22Rv1 (cell line): ENCODE results near the gene KIF1C.

Experiments
- ZFX ChIP-seq: fragments of 450-650 bp; IDR thresholded peaks from 2 replicates; pipeline ENCODE4 v1.6.1; 2017; ENCODE audit warnings: antibody characterized with exemption, borderline replicate concordance
- TF ChIP-seq, protein P1 (sequence below): fragments of 450-650 bp; IDR thresholded peaks from 2 replicates; pipeline ENCODE4 v1.5.1; 2017; ENCODE audit warnings: mild to moderate bottlenecking

DNA sequence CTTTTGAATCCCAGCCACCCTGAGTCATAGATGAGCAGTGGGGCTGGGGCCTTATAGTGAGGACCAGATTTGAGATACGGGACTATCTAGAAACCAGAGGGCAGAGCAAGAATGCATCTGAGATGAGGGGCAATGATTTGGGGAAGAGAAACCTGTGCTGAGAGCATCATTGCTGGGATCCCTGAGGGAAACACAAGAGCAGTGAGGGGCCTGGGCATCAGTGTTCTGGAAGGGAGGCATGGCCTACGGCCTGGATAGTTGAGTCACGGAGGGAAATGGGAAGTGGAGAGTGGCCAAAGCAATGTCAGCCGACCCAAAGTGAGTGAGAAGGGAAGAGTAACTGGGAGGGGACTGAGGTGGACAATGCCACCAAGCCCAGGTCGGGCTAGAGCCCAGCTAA, 15.4 kb upstream of the KIF1C start:
- TF ChIP-seq, protein P1, sequence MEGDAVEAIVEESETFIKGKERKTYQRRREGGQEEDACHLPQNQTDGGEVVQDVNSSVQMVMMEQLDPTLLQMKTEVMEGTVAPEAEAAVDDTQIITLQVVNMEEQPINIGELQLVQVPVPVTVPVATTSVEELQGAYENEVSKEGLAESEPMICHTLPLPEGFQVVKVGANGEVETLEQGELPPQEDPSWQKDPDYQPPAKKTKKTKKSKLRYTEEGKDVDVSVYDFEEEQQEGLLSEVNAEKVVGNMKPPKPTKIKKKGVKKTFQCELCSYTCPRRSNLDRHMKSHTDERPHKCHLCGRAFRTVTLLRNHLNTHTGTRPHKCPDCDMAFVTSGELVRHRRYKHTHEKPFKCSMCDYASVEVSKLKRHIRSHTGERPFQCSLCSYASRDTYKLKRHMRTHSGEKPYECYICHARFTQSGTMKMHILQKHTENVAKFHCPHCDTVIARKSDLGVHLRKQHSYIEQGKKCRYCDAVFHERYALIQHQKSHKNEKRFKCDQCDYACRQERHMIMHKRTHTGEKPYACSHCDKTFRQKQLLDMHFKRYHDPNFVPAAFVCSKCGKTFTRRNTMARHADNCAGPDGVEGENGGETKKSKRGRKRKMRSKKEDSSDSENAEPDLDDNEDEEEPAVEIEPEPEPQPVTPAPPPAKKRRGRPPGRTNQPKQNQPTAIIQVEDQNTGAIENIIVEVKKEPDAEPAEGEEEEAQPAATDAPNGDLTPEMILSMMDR: no peak
- TF ChIP-seq ZFX: no peak
